ENCODE measurements around the gene ADK. TPM values are rescaled to one million over a fixed set of nuclear protein-coding genes. Genes with fewer than 3 reads are reported as not detected.
"Not testable (repeated sequence)": the region's sequence is repeated elsewhere in the genome, so short reads cannot be mapped to it uniquely, and the experiment has no call there.

ADK gene
- total and polyA plus RNA-seq, 4 experiments from 2014 or later = 33.7 to 66.6 (median 51.0) TPM

DNA sequence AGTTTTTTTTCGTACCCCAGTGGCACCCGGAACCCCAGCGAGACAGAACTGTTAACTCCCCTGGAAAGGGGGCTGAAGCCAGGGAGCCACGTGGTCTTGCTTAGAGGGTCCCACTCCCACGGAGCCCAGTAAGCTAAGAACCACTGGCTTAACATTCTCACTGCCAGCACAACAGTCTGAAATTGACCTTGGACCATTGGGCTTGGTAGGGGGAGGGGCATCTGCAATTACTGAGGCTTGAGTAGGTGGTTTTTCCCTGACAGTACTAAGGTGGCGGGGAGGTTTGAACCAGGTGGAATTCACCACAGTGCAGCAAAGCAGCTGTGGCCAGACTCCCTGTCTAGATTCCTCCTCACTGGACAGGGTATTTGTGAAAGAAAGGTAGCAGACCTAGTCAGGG lies 196.5 kb downstream of the ADK start:
- intact Hi-C loops (cut with micrococcal nuclease) = no loop called here
- Histone ChIP-seq H3K36me3 (ENCODE audit: insufficient read depth, low read length) (no peaks in the 10 kb centered on the region), H3K9me3 (ENCODE audit: control insufficient read depth in 1 of 2, low read length in 2 of 2) (no peaks in the 10 kb centered on the region), H3K27ac (ENCODE audit: low read depth, low read length) (no peak overlapping the region), H3K4me1 (ENCODE audit: insufficient read depth, low read length) (no peaks in the 10 kb centered on the region), H3K27me3 (ENCODE audit: insufficient read depth, low read length) (no peaks in the 10 kb centered on the region), H3K4me3 (ENCODE audit: low read length in 2 of 2) (no peak overlapping the region)
- Mint-ChIP-seq H3K27me3 (no peaks in the 10 kb centered on the region), H3K9me3 (peaks cover 2 to 47% (median 35%) of the 10 kb centered on the region in 8 donors), H3K4me1 (peaks cover 0 to 1% (median 0%) of the 10 kb centered on the region in 4 donors), H3K4me3 (no peak overlapping the region), H3K27ac (no peak overlapping the region), H3K36me3 (peaks cover 34 to 57% of the 10 kb centered on the region in 2 donors)
- ChIA-PET CTCF (ENCODE audit: partially characterized antibody) (no interaction called here), POLR2A (ENCODE audit: partially characterized antibody) (no interaction called here)
- no peak for DNase-seq

- H3K36me3 Mint-ChIP-seq = peaks cover 14 to 21% of the 10 kb centered on the region in 2 donors
- H3K36me3 ChIP-seq (ENCODE audit: insufficient read depth, low read length); H3K27me3 Mint-ChIP-seq; H3K4me1 ChIP-seq (ENCODE audit: insufficient read depth, low read length); POLR2A ChIA-PET (ENCODE audit: partially characterized antibody); H3K27me3 ChIP-seq (ENCODE audit: insufficient read depth, low read length); DNase-seq; CTCF ChIA-PET (ENCODE audit: partially characterized antibody); H3K27ac Mint-ChIP-seq; H3K27ac ChIP-seq (ENCODE audit: low read depth, low read length); intact Hi-C loops (cut with micrococcal nuclease); H3K9me3 ChIP-seq (ENCODE audit: control insufficient read depth in 1 of 2, low read length in 2 of 2); H3K4me3 ChIP-seq (ENCODE audit: low read length in 2 of 2); H3K4me1 Mint-ChIP-seq; H3K4me3 Mint-ChIP-seq: not testable (repeated sequence)
- peaks cover 2 to 25% (median 17%) of the 10 kb centered on the region in 8 donors for H3K9me3 Mint-ChIP-seq
These were observed 202.0 kb downstream of the ADK start for GRCh38 chr10:74353021-74353420.

DNA sequence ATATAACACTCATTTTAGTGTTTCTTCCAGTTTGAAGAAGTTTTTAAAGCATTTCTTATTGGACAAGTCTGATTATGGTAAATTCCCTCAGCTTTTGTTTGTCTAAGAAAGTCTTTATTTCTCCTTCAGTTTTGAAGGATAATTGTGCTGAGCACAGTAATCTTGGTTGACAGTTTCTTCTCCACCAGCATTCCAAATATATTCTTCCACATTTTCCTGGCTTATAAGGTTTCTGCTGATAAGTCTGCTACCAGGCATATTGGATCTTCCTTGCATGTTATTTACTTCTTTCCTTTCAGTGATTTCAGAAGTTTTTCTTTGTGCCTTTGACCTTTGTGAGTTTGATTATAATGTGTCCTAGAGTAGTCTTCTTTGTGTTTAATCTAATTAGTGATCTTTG lies 210.7 kb downstream of the ADK start:
- no peak for DNase-seq
- no peaks in the 10 kb centered on the region for H3K27me3 ChIP-seq (ENCODE audit: insufficient read depth, low read length)
- H3K9me3 ChIP-seq (ENCODE audit: control insufficient read depth in 1 of 2, low read length in 2 of 2) = no peaks in the 10 kb centered on the region
- peaks cover 0 to 48% (median 35%) of the 10 kb centered on the region in 8 donors for H3K9me3 Mint-ChIP-seq
- peaks cover 0 to 10% (median 4%) of the 10 kb centered on the region in 4 donors for H3K4me1 Mint-ChIP-seq
- H3K4me1 ChIP-seq (ENCODE audit: insufficient read depth, low read length) = no peaks in the 10 kb centered on the region
- H3K36me3 Mint-ChIP-seq = peaks cover 58 to 71% of the 10 kb centered on the region in 2 donors
- H3K27ac Mint-ChIP-seq = no peak overlapping the region
- ChIA-PET POLR2A (ENCODE audit: partially characterized antibody) (no interaction called here), CTCF (ENCODE audit: partially characterized antibody) (no interaction called here)
- no peak overlapping the region for H3K4me3 Mint-ChIP-seq
- intact Hi-C loops (cut with micrococcal nuclease) = no loop called here
- no peak overlapping the region for H3K27ac ChIP-seq (ENCODE audit: low read depth, low read length)
- H3K4me3 ChIP-seq (ENCODE audit: low read length in 2 of 2) = no peak overlapping the region
- H3K36me3 ChIP-seq (ENCODE audit: insufficient read depth, low read length) = no peaks in the 10 kb centered on the region
- no peaks in the 10 kb centered on the region for H3K27me3 Mint-ChIP-seq

- Histone ChIP-seq H3K27ac (ENCODE audit: low read depth, low read length) (no peak overlapping the region), H3K36me3 (ENCODE audit: insufficient read depth, low read length) (no peaks in the 10 kb centered on the region), H3K4me1 (ENCODE audit: insufficient read depth, low read length) (no peaks in the 10 kb centered on the region), H3K27me3 (ENCODE audit: insufficient read depth, low read length) (no peaks in the 10 kb centered on the region), H3K9me3 (ENCODE audit: control insufficient read depth in 1 of 2, low read length in 2 of 2) (no peaks in the 10 kb centered on the region), H3K4me3 (ENCODE audit: low read length in 2 of 2) (no peak overlapping the region)
- intact Hi-C loops (cut with micrococcal nuclease) = no loop called here
- Mint-ChIP-seq H3K4me3 (no peak overlapping the region), H3K36me3 (peaks cover 51 to 69% of the 10 kb centered on the region in 2 donors), H3K4me1 (peaks cover 0 to 8% (median 4%) of the 10 kb centered on the region in 4 donors), H3K9me3 (peaks cover 0 to 43% (median 30%) of the 10 kb centered on the region in 8 donors), H3K27ac (no peak overlapping the region), H3K27me3 (no peaks in the 10 kb centered on the region)
- DNase-seq = no peak
- ChIA-PET CTCF (ENCODE audit: partially characterized antibody) (no interaction called here), POLR2A (ENCODE audit: partially characterized antibody) (no interaction called here)
These were observed 212.7 kb downstream of the ADK start for GRCh38 chr10:74363727-74364126.

DNA sequence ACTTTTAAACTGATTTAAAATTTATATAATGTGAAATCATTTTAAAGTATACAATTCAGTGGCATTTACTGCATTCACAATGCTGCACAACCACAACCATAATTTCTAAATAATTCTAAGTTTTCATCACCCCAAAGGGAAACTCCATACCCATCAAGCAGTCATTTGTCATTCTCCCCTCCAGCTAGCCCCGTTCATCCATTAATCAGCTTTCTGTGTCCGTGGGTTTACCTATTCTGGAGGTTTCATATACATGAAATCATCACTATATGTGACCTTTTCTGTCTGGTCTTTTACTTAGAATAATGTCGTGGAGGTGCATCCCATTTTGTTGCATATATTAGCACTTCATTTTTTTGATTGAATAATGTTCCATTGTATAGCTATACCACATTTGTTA lies 214.1 kb downstream of the ADK start:
- CTCF ChIA-PET (ENCODE audit: partially characterized antibody) = no interaction called here
- intact Hi-C loops (cut with micrococcal nuclease) = no loop called here
- POLR2A ChIA-PET (ENCODE audit: partially characterized antibody) = no interaction called here
- no peaks in the 10 kb centered on the region for H3K27me3 Mint-ChIP-seq
- peaks cover 0 to 8% (median 5%) of the 10 kb centered on the region in 4 donors for H3K4me1 Mint-ChIP-seq
- Histone ChIP-seq H3K36me3 (ENCODE audit: insufficient read depth, low read length) (no peaks in the 10 kb centered on the region), H3K4me1 (ENCODE audit: insufficient read depth, low read length) (no peaks in the 10 kb centered on the region), H3K9me3 (ENCODE audit: control insufficient read depth in 1 of 2, low read length in 2 of 2) (no peaks in the 10 kb centered on the region), H3K4me3 (ENCODE audit: low read length in 2 of 2) (no peak overlapping the region), H3K27ac (ENCODE audit: low read depth, low read length) (no peak overlapping the region), H3K27me3 (ENCODE audit: insufficient read depth, low read length) (no peaks in the 10 kb centered on the region)
- no peak for DNase-seq
- H3K9me3 Mint-ChIP-seq = peaks cover 0 to 35% (median 22%) of the 10 kb centered on the region in 8 donors
- H3K27ac Mint-ChIP-seq = no peak overlapping the region
- peaks cover 49 to 61% of the 10 kb centered on the region in 2 donors for H3K36me3 Mint-ChIP-seq
- no peak overlapping the region for H3K4me3 Mint-ChIP-seq

DNA sequence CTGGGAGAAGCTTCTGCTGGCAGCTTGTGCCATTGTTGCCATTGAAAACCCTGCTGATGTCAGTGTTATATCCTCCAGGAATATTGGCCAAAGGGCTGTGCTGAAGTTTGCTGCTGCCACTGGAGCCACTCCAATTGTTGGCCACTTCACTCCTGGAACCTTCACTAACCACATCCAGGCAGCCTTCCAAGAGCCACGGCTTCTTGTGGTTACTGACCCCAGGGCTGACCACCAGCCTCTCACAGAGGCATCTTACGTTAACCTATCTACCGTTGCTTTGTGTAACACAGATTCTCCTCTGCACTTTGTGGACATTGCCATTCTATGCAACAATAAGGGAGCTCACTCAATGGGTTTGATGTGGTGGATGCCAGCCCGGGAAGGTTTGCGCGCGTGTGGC lies 220.7 kb downstream of the ADK start:
- no peaks in the 10 kb centered on the region for H3K36me3 ChIP-seq (ENCODE audit: insufficient read depth, low read length)

GRCh38 chr10:74373059-74373458 lies 222.0 kb downstream of the ADK start:
- POLR2A ChIA-PET (ENCODE audit: partially characterized antibody) = interaction anchor here (0.6 kb wide), 1 partner anchor 85 kb away, joined by 3 read pairs; no protein-coding TSS in a partner anchor
- Mint-ChIP-seq H3K36me3 (peaks cover 16 to 38% of the 10 kb centered on the region in 2 donors), H3K4me3 (no peak overlapping the region), H3K9me3 (peaks cover 0 to 1% (median 0%) of the 10 kb centered on the region in 8 donors), H3K27me3 (no peaks in the 10 kb centered on the region), H3K27ac (no peak overlapping the region), H3K4me1 (peaks cover 0 to 4% (median 3%) of the 10 kb centered on the region in 4 donors)
- H3K4me1 ChIP-seq (ENCODE audit: insufficient read depth, low read length) = no peaks in the 10 kb centered on the region
- intact Hi-C loops (cut with micrococcal nuclease) = no loop called here
- no peak overlapping the region for H3K27ac ChIP-seq (ENCODE audit: low read depth, low read length)
- no peak for DNase-seq
- no peaks in the 10 kb centered on the region for H3K27me3 ChIP-seq (ENCODE audit: insufficient read depth, low read length)
- no peak overlapping the region for H3K4me3 ChIP-seq (ENCODE audit: low read length in 2 of 2)
- CTCF ChIA-PET (ENCODE audit: partially characterized antibody) = interaction anchor here (0.6 kb wide), 1 partner anchor 326 kb away, joined by 4 read pairs; no protein-coding TSS in a partner anchor
- no peaks in the 10 kb centered on the region for H3K36me3 ChIP-seq (ENCODE audit: insufficient read depth, low read length)
- no peaks in the 10 kb centered on the region for H3K9me3 ChIP-seq (ENCODE audit: control insufficient read depth in 1 of 2, low read length in 2 of 2)

More for the DNA sequence above, 220.7 kb downstream of the ADK start:
- intact Hi-C loops (cut with micrococcal nuclease) = no loop called here
- H3K4me1 Mint-ChIP-seq = peaks cover 0 to 2% (median under 1%) of the 10 kb centered on the region in 4 donors
- H3K9me3 ChIP-seq (ENCODE audit: control insufficient read depth in 1 of 2, low read length in 2 of 2) = no peaks in the 10 kb centered on the region
- H3K4me1 ChIP-seq (ENCODE audit: insufficient read depth, low read length) = no peaks in the 10 kb centered on the region
- no peak overlapping the region for H3K27ac Mint-ChIP-seq
- H3K27me3 ChIP-seq (ENCODE audit: insufficient read depth, low read length) = no peaks in the 10 kb centered on the region
- no peak overlapping the region for H3K27ac ChIP-seq (ENCODE audit: low read depth, low read length)
- H3K4me3 Mint-ChIP-seq = no peak overlapping the region
- DNase-seq = no peak
- H3K4me3 ChIP-seq (ENCODE audit: low read length in 2 of 2) = no peak overlapping the region
- peaks cover 0 to 1% (median 0%) of the 10 kb centered on the region in 8 donors for H3K9me3 Mint-ChIP-seq
- ChIA-PET POLR2A (ENCODE audit: partially characterized antibody) (interaction anchor here (0.6 kb wide), 1 partner anchor 310 kb away, joined by 3 read pairs; no protein-coding TSS in a partner anchor), CTCF (ENCODE audit: partially characterized antibody) (no interaction called here)
- H3K36me3 Mint-ChIP-seq = peaks cover 16 to 29% of the 10 kb centered on the region in 2 donors
- H3K27me3 Mint-ChIP-seq = no peaks in the 10 kb centered on the region

Measured in CD4-positive, alpha-beta memory T cell (primary cell).